H1 (cell line): ENCODE data around the gene ARID5A. TPM values are rescaled to one million over a fixed set of nuclear protein-coding genes. Genes with fewer than 3 reads are reported as not detected.
"Not testable (repeated sequence)": the region's sequence is repeated elsewhere in the genome, so short reads cannot be mapped to it uniquely, and the experiment has no call there.

Source experiments
- CTCF ChIA-PET: fragments of 300-600 bp; sonication (Branson Sonifier 250); formaldehyde crosslinking; loops from one replicate; lab custom pipeline; 2021; ENCODE audit not compliant: partially characterized antibody; lab: Charles Lee
- POLR2A ChIA-PET: fragments of 300-600 bp; sonication (Branson Sonifier 250); formaldehyde crosslinking; loops from one replicate; lab custom pipeline; 2021; ENCODE audit warnings: inconsistent platforms; ENCODE audit not compliant: partially characterized antibody; lab: Charles Lee
- DNase-seq, 2 experiments: peaks; one replicate each; pipeline versions ENCODE4 v3.0.0 to v3.0.0-alpha.2; 2010 to 2022; ENCODE audit warnings: low spot score in 2 of 2, low read depth in 1 of 2, mixed read lengths in 1 of 2
- FAIRE-seq: peaks from 2 replicates; lab custom pipeline; 2011; peaks lifted over from hg19 to GRCh38; lab: Jason Lieb, UNC
- H2AFZ ChIP-seq: 2 replicates; pipeline ENCODE4 v1.8.1; 2012; ENCODE audit warnings: low read length, inconsistent platforms
- H2AK5ac ChIP-seq: 2 replicates; pipeline ENCODE4 v1.6.1; 2013; ENCODE audit warnings: low read depth, low read length
- H2BK120ac ChIP-seq: replicated peaks from 2 replicates; pipeline ENCODE3; 2013; ENCODE audit warnings: low read depth, low read length, inconsistent platforms
- H2BK12ac ChIP-seq: 2 replicates; pipeline ENCODE4 v1.6.1; 2013; ENCODE audit warnings: low read depth, low read length
- H2BK15ac ChIP-seq: 2 replicates; pipeline ENCODE4 v1.6.1; 2013; ENCODE audit warnings: low read length
- H2BK20ac ChIP-seq: 2 replicates; pipeline ENCODE4 v1.6.1; 2013; ENCODE audit warnings: low read length
- H2BK5ac ChIP-seq: 2 replicates; pipeline ENCODE4 v1.6.1; 2013; ENCODE audit warnings: low read depth, low read length
- H3K14ac ChIP-seq: 2 replicates; pipeline ENCODE4 v1.6.1; 2013; ENCODE audit warnings: inconsistent platforms; ENCODE audit not compliant: insufficient read length
- H3K18ac ChIP-seq: 2 replicates; pipeline ENCODE4 v1.6.1; 2013; ENCODE audit warnings: low read length; ENCODE audit errors: extremely low read depth
- H3K23ac ChIP-seq: 2 replicates; pipeline ENCODE4 v1.6.1; 2013; ENCODE audit warnings: inconsistent platforms; ENCODE audit not compliant: insufficient read length
- H3K23me2 ChIP-seq: 2 replicates; pipeline ENCODE4 v1.6.1; 2013; ENCODE audit warnings: low read depth, low read length
- H3K27ac ChIP-seq: 2 replicates; pipeline ENCODE4 v1.6.1; 2011; ENCODE audit warnings: low read depth, low read length, inconsistent platforms
- H3K27me3 ChIP-seq, 4 experiments: replicated peaks in 1 of 4; 1 replicate in 1 of 4; 2 replicates in 3 of 4; pipeline versions ENCODE4 v1.6.1 to v1.8.1; 2011 to 2013; ENCODE audit warnings: low read length in 3 of 4, mild to moderate bottlenecking in 3 of 4, inconsistent platforms in 2 of 4, mixed read lengths in 2 of 4, moderate library complexity in 1 of 4; ENCODE audit not compliant: control insufficient read depth in 3 of 4, insufficient read depth in 3 of 4; ENCODE audit errors: extremely low read depth in 1 of 4
- H3K36me3 ChIP-seq, 4 experiments: 2 replicates each; pipeline versions ENCODE4 v1.6.1 to v1.8.1; 2011 to 2013; ENCODE audit warnings: mild to moderate bottlenecking in 4 of 4, low read length in 3 of 4, moderate library complexity in 2 of 4, control low read depth in 1 of 4, inconsistent platforms in 1 of 4; ENCODE audit not compliant: insufficient read depth in 4 of 4, control insufficient read depth in 2 of 4
- H3K4ac ChIP-seq: replicated peaks from 2 replicates; pipeline ENCODE3; 2013; ENCODE audit warnings: low read length, low read depth, mixed read lengths, inconsistent platforms; ENCODE audit not compliant: insufficient read length
- H3K4me1 ChIP-seq, 4 experiments: replicated peaks in 1 of 4; 1 replicate in 1 of 4; 2 replicates in 3 of 4; pipeline versions ENCODE4 v1.6.1 to v1.8.1; 2011 to 2013; ENCODE audit warnings: low read length in 3 of 4, inconsistent platforms in 2 of 4, mixed read lengths in 1 of 4; ENCODE audit not compliant: insufficient read depth in 4 of 4, control insufficient read depth in 3 of 4
- H3K4me2 ChIP-seq, 2 experiments: 2 replicates each; pipeline versions ENCODE4 v1.6.1 to v1.8.1; 2011 to 2013; ENCODE audit warnings: low read depth in 2 of 2, low read length in 2 of 2, control low read depth in 1 of 2, inconsistent platforms in 1 of 2, mild to moderate bottlenecking in 1 of 2; ENCODE audit not compliant: insufficient read depth in 1 of 2
- H3K4me3 ChIP-seq, 4 experiments: fragments of 200-600, 300-600 bp in 1 of 4; sonication (generic), shearing (Covaris generic), sonication (Bioruptor Twin) in 1 of 4; 2 replicates each; pipeline versions ENCODE4 v1.5.1 to v1.8.1; 2011 to 2016; ENCODE audit warnings: low read length in 4 of 4, low read depth in 3 of 4, control low read depth in 2 of 4, inconsistent platforms in 2 of 4, mild to moderate bottlenecking in 2 of 4, mixed read lengths in 1 of 4, moderate library complexity in 1 of 4; ENCODE audit not compliant: insufficient read depth in 2 of 4; ENCODE audit errors: extremely low read depth in 1 of 4
- H3K56ac ChIP-seq: replicated peaks from 2 replicates; pipeline ENCODE3; 2013; ENCODE audit warnings: low read depth, mild to moderate bottlenecking, mixed read lengths, low read length, inconsistent platforms; ENCODE audit not compliant: insufficient read length
- H3K79me1 ChIP-seq: 2 replicates; pipeline ENCODE4 v1.6.1; 2013; ENCODE audit warnings: low read depth, low read length, control low read depth
- H3K79me2 ChIP-seq, 2 experiments: 2 replicates each; pipeline versions ENCODE4 v1.6.1 to v1.8.1; 2012 to 2013; ENCODE audit warnings: low read length in 2 of 2, mild to moderate bottlenecking in 2 of 2, inconsistent platforms in 1 of 2; ENCODE audit not compliant: insufficient read depth in 2 of 2, control insufficient read depth in 1 of 2
- H3K9ac ChIP-seq, 4 experiments: replicated peaks in 1 of 4; 1 replicate in 1 of 4; 2 replicates in 3 of 4; pipeline versions ENCODE4 v1.6.1 to v1.8.1; 2011 to 2013; ENCODE audit warnings: low read depth in 3 of 4, low read length in 3 of 4, control low read depth in 2 of 4, mild to moderate bottlenecking in 2 of 4, moderate library complexity in 2 of 4, inconsistent platforms in 1 of 4; ENCODE audit errors: extremely low read depth in 1 of 4
- H3K9me3 ChIP-seq, 2 experiments: 2 replicates each; pipeline versions ENCODE4 v1.6.1 to v1.8.1; 2012 to 2013; ENCODE audit warnings: mild to moderate bottlenecking in 2 of 2, moderate library complexity in 2 of 2, control low read depth in 1 of 2, inconsistent platforms in 1 of 2, low read depth in 1 of 2, low read length in 1 of 2, mixed read lengths in 1 of 2; ENCODE audit not compliant: insufficient read depth in 2 of 2
- H4K20me1 ChIP-seq, 2 experiments: replicated peaks in 1 of 2; 2 replicates each; pipeline versions ENCODE3 to v1.8.1; 2011 to 2013; ENCODE audit warnings: inconsistent platforms in 2 of 2, low read length in 2 of 2, mild to moderate bottlenecking in 1 of 2; ENCODE audit not compliant: insufficient read depth in 2 of 2, control insufficient read depth in 1 of 2
- H4K5ac ChIP-seq: 2 replicates; pipeline ENCODE4 v1.6.1; 2013; ENCODE audit warnings: low read length, low read depth, mixed read lengths, inconsistent platforms; ENCODE audit not compliant: insufficient read length
- H4K8ac ChIP-seq: 2 replicates; pipeline ENCODE4 v1.8.0; 2013; ENCODE audit warnings: mild to moderate bottlenecking, moderate library complexity, low read length, inconsistent platforms; ENCODE audit not compliant: insufficient read depth; ENCODE audit errors: extremely low read depth
- H4K91ac ChIP-seq: replicated peaks from 2 replicates; pipeline ENCODE3; 2013; ENCODE audit warnings: low read length, mixed read lengths, inconsistent platforms; ENCODE audit not compliant: insufficient read length
- WGBS, 2 experiments: shearing (Covaris generic) in 1 of 2; methylation state at CpG; one replicate each; pipeline versions ENCODE4 v1.1.6 to v1.1.7; 2013 to 2015; ENCODE audit warnings: low lambda C conversion rate in 2 of 2, mixed read lengths in 2 of 2, inconsistent platforms in 1 of 2, low coverage in 1 of 2, missing lambda C conversion rate in 1 of 2; ENCODE audit not compliant: insufficient replicate concordance in 2 of 2, insufficient coverage in 1 of 2, insufficient read length in 1 of 2; ENCODE audit errors: extremely low coverage in 1 of 2, missing lambda C conversion rate in 1 of 2; 5-methylcytosine and 5-hydroxymethylcytosine counted together
- polyA plus RNA-seq, 7 experiments: library from polyadenylated mRNA; depleted of rRNA in 3 of 7; stranded (reverse) in 5 of 7; unstranded in 2 of 7; fragments of >200 nt in 5 of 7; fragments of 200-250 nt in 2 of 7; gene quantifications; 1 replicate in 5 of 7; 2 replicates in 1 of 7; 4 replicates in 1 of 7; pipeline versions ENCODE4 v1.2.1 to v1.2.3, GENCODE V29; 2011 to 2013; ENCODE audit warnings: missing spikeins in 2 of 7, mixed read lengths in 2 of 7
- total RNA-seq: library from RNA; stranded (reverse); fragmentation: NEBNext Ultra II Directional; extraction: Animal tissue kit (Norgen Biotek cat#: 25700); gene quantifications from 2 replicates; pipeline ENCODE4 v1.2.1, GENCODE V29; 2021

Gene ARID5A
- total and polyA plus RNA-seq, 2 of the 8 experiments (the other 6 are each of a cell fraction or from before 2014, with no cell fraction given): 3.3 to 5.3 TPM

- CTCF ChIA-PET: interaction anchor here (0.6 to 13.1 kb wide), 5 partner anchors 7 to 573 kb away, joined by 3 to 361 read pairs (median 7); partner anchors contain the start of gene ARID5A
These were observed 20.9 kb downstream of the ARID5A start for GRCh38 chr2:96557421-96557820.

More at GRCh38 chr2:96557421-96557820, 20.9 kb downstream of the ARID5A start:
- H3K79me1 ChIP-seq, H3K79me2 ChIP-seq, H3K56ac ChIP-seq, DNase-seq, H4K8ac ChIP-seq, H2BK5ac ChIP-seq, H3K4ac ChIP-seq, H3K36me3 ChIP-seq, FAIRE-seq, H3K4me2 ChIP-seq, H3K18ac ChIP-seq, H2BK20ac ChIP-seq, H3K27me3 ChIP-seq, H3K23me2 ChIP-seq, H3K9ac ChIP-seq, H3K4me3 ChIP-seq, H3K9me3 ChIP-seq, H3K27ac ChIP-seq, H2AFZ ChIP-seq, H3K23ac ChIP-seq, H4K5ac ChIP-seq, H2AK5ac ChIP-seq, H2BK12ac ChIP-seq, H3K4me1 ChIP-seq, H3K14ac ChIP-seq, H2BK15ac ChIP-seq, H4K91ac ChIP-seq, H2BK120ac ChIP-seq, H4K20me1 ChIP-seq: not testable (repeated sequence)
- POLR2A ChIA-PET: interaction anchor here (1.9 kb wide), 1 partner anchor 10 kb away, joined by 5 read pairs; no protein-coding TSS in a partner anchor
- WGBS, 2 experiments: 95% methylated on average over 6 of the region's 6 CpGs; no CpG with 5 or more reads in 1 of the 2 experiments
